ENCODE measurements around the gene GATB. TPM values are rescaled to one million over a fixed set of nuclear protein-coding genes. Genes with fewer than 3 reads are reported as not detected.

The GATB gene
- total and polyA plus RNA-seq, 10 donors: 12.6 to 22.7 (median 17.8) TPM

GRCh38 chr4:151717314-151717713, 43.5 kb downstream of the GATB start:
- H3K27ac ChIP-seq: no peak overlapping the region
- DNase-seq: no peak
- H3K36me3 ChIP-seq: peaks cover 0 to 84% (median 22%) of the 10 kb centered on the region in 6 donors
- H3K27me3 ChIP-seq (replicated peaks in 1 of 7): no peaks in the 10 kb centered on the region
- no peaks in the 10 kb centered on the region for H3K4me1 ChIP-seq
- no peaks in the 10 kb centered on the region for H3K9me3 ChIP-seq
- H3K4me3 ChIP-seq: no peak overlapping the region
- TF ChIP-seq POLR2AphosphoS5 (IDR thresholded peaks at IDR 0.05): no peak
- no peak for TF ChIP-seq CTCF (IDR thresholded peaks at IDR 0.05 in 8 of 11, conservative IDR thresholded peaks at IDR 0.05 in 3 of 11)
- no peak for TF ChIP-seq POLR2A (IDR thresholded peaks at IDR 0.05)
- WGBS, 5 donors: 88 to 95% (median 89%) methylated on average over 2 of the region's 2 CpGs
- intact Hi-C loops (cut with DNase I; ENCODE audit: low total_unique reads): no loop called here

GRCh38 chr4:151716324-151716723, 44.5 kb downstream of the GATB start:
- Histone ChIP-seq H3K27ac (no peak overlapping the region), H3K9me3 (no peaks in the 10 kb centered on the region), H3K4me1 (no peaks in the 10 kb centered on the region), H3K27me3 (replicated peaks in 1 of 7) (no peaks in the 10 kb centered on the region), H3K4me3 (no peak overlapping the region), H3K36me3 (peaks cover 0 to 74% (median 22%) of the 10 kb centered on the region in 6 donors)
- intact Hi-C loops (cut with DNase I; ENCODE audit: low total_unique reads): no loop called here
- no peak for TF ChIP-seq POLR2AphosphoS5 (IDR thresholded peaks at IDR 0.05)
- TF ChIP-seq POLR2A (IDR thresholded peaks at IDR 0.05): no peak
- no peak for TF ChIP-seq CTCF (IDR thresholded peaks at IDR 0.05 in 8 of 11, conservative IDR thresholded peaks at IDR 0.05 in 3 of 11)
- DNase-seq: no peak
- WGBS, 5 donors: 87 to 94% (median 92%) methylated on average over 5 of the region's 5 CpGs

GRCh38 chr4:151715881-151716280, 44.9 kb downstream of the GATB start:
- H3K27ac ChIP-seq: no peak overlapping the region
- H3K36me3 ChIP-seq: peaks cover 0 to 70% (median 22%) of the 10 kb centered on the region in 6 donors
- WGBS, 5 donors: 84 to 96% (median 91%) methylated on average over 3 of the region's 3 CpGs
- no peaks in the 10 kb centered on the region for H3K9me3 ChIP-seq
- TF ChIP-seq CTCF (IDR thresholded peaks at IDR 0.05 in 8 of 11, conservative IDR thresholded peaks at IDR 0.05 in 3 of 11) (no peak), POLR2A (IDR thresholded peaks at IDR 0.05) (no peak), POLR2AphosphoS5 (IDR thresholded peaks at IDR 0.05) (no peak)
- no peaks in the 10 kb centered on the region for H3K27me3 ChIP-seq (replicated peaks in 1 of 7)
- intact Hi-C loops (cut with DNase I; ENCODE audit: low total_unique reads): no loop called here
- no peak for DNase-seq
- H3K4me3 ChIP-seq: no peak overlapping the region
- H3K4me1 ChIP-seq: no peaks in the 10 kb centered on the region

GRCh38 chr4:151712777-151713176, 48.0 kb downstream of the GATB start:
- Histone ChIP-seq H3K27ac (no peak overlapping the region), H3K4me1 (no peaks in the 10 kb centered on the region), H3K36me3 (peaks cover 0 to 72% (median 22%) of the 10 kb centered on the region in 6 donors), H3K4me3 (no peak overlapping the region), H3K9me3 (no peaks in the 10 kb centered on the region), H3K27me3 (replicated peaks in 1 of 7) (no peaks in the 10 kb centered on the region)
- intact Hi-C loops (cut with DNase I; ENCODE audit: low total_unique reads): no loop called here
- TF ChIP-seq POLR2AphosphoS5 (IDR thresholded peaks at IDR 0.05) (no peak), CTCF (IDR thresholded peaks at IDR 0.05 in 8 of 11, conservative IDR thresholded peaks at IDR 0.05 in 3 of 11) (no peak), POLR2A (IDR thresholded peaks at IDR 0.05) (no peak)
- WGBS, 5 donors: 91 to 97% (median 93%) methylated on average over 4 of the region's 4 CpGs
- DNase-seq: no peak
